Fibroblast of skin of right quadriceps (primary cell): ENCODE results near the gene IL19.

ENCODE experiments used
- DNase-seq: peaks from one replicate; pipeline ENCODE4 v3.0.0-alpha.2; 2013

The IL19 gene

DNA sequence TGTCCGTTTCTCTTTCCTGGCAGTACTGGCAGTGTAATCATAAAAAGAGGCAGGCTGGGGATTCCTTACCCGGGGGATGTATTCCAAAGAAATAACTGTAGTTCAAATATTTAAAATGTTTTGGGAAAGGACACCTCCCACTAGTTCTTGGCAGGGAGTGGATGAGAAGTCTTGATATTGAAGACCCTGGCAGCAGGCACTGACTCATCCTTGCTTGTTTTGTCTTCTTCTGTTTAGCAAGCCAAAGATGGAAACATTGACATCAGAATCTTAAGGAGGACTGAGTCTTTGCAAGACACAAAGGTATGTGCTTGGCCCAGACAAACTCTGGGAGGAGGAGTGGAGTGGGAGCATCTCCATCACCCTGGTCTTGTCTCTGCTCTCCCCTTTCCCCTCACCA, 95.5 kb downstream of the IL19 start:
- DNase-seq = peak; percentile 58

DNA sequence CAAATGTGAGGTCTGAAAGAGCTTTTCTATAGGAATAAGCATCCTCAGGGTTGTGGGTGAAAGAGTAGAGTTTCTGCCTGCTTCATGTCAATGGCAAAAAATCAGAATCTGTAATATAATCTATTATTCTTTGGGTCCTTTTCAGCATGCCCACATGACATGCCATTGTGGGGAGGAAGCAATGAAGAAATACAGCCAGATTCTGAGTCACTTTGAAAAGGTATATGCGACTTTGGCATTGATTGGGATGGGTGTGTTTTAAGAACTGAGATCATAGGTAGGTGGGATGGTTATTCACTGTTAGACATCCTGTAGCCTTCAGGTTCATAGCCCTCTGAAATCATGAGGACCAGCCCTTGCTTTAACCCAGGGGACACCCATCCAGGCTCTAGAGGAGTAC, 96.7 kb downstream of the IL19 start:
- DNase-seq = no peak

DNA sequence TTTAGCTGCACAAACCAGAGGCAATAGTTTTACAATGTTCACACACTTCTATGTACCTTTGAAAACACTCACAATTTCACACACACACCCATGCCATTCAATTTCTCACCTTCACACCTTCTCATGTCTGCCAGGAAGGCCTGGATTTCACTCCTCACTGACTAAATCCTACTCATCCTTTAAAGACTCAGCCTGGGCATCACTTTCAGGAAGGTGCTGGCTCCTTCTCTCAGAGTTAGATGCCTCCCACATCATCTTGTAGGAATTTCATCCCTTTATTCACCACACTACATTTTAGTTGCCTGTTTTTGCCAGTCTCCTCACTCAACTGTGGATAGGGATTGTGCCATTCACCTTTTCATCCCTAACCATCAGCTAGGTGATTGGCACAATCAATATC, 97.1 kb downstream of the IL19 start:
- no peak for DNase-seq

DNA sequence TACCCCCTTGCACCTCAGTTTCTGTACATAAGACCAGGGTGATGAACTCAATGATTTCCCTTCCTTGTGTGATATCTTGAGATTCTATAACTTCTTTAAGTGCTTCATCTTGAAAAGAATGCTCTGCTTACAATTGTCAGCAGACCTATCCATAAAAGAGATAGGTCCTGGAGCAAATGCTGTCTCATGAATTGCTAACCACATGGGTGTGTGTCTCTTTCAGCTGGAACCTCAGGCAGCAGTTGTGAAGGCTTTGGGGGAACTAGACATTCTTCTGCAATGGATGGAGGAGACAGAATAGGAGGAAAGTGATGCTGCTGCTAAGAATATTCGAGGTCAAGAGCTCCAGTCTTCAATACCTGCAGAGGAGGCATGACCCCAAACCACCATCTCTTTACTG, 97.7 kb downstream of the IL19 start:
- no peak for DNase-seq

DNA sequence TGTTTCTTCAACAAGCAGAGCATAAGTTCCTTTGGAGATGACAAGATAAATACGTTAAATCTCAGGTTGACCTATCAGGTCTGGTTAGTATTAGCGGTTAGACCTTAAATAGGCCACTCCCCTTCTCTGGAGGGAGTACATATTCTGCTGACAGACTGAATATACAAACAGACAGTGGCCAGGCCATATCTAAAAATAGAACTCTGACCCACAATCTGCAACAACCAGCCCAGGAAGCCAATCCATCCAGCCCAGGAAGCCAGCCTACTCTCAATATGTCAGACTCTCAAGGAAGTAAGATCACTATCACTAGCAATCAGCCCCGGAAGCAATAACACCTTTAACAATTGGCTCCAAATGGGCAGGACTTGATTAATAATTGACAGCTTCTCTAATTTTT, 101.6 kb downstream of the IL19 start:
- DNase-seq = no peak

DNA sequence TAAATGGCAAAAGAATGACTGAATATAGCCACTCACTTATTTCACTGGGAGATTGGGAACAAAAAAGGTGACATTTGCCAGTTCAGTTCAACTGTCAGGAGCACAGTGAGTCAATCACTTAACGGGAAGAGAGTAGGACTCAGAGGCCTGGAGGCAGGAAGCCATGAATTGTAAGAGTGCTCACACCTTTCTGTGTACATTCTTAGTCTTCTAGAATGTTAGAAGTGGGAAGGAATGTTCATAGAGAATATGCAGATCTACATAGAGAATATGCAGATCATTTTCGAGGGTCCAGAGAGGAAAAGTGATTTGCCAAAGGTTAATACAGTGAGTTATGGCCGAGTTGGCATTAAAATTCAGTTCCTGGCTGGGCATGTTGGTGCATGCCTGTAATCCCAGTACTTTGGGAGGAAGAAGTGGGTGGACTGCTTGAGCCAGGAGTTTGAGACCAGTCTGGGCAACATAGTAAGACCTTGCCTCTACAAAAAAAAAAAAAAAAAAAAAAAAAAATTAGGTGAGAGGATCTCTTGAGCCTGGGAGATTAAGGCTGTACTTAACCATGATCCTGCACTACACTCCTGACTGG, 103.1 kb downstream of the IL19 start:
- DNase-seq = no peak

DNA sequence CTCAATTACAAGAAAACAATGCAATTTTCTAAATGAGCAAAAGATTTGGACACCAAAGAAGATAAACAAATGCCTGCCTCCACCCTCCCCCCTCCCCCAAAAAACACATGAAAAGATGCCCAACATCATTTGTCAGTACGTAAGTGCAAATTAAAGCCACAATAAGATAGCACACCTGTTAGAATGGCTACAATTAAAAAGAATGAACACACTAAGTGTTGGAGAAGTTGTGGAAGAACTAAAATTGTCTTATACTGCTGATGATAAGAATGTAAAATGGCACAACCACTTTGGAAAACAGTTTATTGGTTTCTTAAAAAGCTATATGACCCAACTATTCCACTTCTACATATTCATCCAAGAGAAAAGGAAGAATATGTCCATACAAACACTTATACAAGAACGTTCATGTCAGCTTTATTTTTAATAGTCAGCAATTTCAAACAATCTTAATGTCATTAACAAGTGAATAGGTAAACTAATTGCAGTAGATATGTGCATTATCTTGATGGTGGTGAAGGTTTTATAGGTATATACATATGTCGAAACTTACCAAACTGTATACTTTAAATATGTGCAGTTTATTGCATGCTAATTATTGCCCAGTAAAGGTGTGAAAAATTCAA, 105.3 kb downstream of the IL19 start:
- no peak for DNase-seq

DNA sequence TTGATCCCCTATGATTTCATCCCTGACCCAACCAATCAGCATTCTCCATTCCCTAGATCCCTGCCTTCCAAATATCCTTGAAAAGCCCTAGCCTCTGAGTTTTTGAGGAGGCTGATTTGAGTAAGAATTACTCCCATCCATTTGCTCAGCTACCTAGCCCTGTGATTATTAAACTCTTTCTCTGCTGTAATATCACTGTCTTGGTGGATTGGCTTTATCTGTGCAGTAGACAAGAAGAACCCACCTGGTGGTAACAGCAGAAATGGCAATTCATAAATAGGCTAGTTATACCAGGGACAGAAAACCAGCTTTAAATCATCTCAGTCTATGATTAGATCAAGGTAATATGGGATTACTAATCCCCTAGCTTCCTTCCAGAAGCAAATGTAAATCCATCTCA, 107.9 kb downstream of the IL19 start:
- DNase-seq = no peak

DNA sequence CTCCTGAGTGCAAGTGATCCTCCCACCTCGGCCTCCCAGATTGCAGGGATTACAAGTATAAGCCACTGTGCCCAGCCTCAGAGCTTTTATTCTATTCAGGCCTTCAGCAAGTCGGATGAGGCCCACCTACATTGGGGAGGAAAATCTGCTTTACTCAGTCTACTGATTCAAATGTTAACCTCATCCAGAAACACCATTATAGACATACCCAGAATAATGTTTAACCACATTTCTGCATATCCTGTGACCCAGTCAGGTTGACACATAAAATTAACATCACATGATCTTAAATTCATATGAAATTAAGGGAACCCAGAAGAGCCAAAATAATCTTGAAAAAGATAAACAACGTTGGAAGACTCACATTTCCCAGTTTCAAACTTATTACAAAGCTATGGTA, 109.7 kb downstream of the IL19 start:
- DNase-seq = no peak

DNA sequence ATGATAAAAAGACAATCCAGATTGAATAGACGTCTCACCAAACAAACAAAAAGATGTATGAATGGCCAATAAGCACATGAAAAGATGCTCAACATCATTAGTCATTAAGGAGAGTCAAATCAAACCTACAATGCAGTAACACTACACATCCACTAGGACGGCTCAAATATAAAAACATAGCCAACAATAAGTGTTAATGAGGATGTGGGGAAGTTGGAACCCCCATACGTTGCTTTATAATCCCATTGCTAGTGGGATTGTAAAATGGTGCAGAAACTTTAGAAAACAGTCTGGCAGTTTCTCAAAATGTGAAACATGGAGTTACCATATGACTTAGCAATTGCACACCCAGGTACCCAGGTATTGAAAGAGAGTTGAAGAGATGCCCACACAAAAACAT, 112.0 kb downstream of the IL19 start:
- no peak for DNase-seq

DNA sequence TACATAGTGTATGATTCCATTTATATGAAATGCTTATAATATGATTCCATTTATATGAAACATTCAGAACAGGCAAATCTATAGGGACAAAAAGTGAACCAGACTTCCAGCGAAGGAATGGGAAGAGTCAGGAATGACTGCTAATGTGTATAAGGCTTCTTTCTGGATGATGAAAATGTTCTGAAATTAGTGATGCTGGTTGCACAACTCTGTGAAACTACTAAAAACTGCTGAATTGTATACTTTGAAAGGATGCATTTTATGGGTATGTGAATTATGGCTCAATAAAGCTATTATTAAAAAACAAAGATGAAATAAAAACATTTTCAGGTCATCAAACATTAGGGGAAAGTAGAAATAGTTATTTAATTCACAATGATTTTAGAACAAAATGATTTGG, 112.6 kb downstream of the IL19 start:
- DNase-seq = no peak

DNA sequence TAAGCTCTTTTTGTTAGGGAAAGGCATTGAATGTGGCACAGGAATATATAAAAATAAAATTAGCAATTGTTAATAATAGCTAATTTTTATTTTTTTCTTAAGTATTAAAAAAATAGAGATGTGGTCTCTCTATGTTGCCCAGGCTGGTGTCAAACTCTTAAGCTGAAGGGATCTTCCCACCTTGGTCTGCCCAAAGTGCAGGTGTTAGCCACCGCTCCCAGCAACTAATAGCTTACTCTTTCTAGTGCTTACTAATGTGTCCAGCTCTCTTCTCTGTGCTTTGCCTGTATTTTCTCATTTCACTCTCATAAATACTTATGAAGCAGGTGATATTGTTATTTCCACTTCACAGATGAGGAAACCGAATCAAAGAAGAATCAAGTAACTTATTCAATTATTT, 113.3 kb downstream of the IL19 start:
- DNase-seq = no peak

DNA sequence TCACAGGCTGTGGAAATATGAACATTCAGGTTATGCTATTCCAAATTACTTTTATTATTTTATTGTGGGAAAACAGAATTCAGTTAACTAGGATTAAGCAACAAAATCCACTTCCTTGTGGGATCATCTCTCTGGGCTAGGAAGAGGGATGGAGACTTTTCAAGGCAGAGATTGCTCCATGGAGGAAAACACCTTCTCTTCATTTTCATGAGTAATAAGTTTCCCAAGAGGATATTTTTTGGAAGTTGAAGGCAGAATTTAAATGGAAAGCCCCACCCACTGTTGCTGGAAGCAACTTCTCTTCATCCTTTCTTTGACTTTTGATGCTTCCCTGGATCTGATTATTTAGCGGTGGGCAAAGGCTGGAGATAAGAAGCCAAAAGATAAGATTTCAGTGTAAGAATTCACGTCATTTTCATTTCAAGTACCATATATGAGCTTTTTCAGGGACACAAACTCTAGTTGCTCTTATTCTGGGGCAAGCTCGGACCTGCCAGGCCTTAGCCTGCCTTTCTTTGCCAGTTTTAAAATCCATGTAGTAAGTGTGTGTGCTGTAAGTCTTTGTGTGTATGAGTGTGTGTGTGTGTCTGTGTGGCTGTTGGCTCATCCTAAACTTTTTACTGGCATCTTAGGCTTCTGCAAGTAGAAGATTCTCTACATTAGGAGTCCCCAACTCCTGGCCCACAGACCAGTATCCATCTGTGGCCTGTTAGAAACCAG, 114.9 kb downstream of the IL19 start:
- no peak for DNase-seq

DNA sequence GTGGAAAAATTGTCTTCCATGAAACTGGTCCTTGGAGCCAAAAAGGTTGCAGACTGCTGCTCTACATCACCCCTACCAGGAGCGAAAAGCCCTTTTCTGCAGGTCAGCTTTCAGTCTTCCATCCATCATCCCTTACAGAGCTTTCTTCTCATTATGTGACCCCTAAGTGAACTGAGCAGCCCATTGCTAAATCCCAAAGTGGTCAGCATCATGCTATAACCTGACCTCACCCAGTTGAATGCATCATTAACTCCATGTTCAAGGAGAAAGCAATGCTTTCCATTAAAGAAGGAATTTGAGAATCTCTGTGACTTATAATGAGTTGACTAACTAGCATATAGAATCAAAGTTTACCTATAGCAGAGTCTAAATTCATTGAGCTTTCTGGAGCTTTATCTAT, 116.3 kb downstream of the IL19 start:
- no peak for DNase-seq

DNA sequence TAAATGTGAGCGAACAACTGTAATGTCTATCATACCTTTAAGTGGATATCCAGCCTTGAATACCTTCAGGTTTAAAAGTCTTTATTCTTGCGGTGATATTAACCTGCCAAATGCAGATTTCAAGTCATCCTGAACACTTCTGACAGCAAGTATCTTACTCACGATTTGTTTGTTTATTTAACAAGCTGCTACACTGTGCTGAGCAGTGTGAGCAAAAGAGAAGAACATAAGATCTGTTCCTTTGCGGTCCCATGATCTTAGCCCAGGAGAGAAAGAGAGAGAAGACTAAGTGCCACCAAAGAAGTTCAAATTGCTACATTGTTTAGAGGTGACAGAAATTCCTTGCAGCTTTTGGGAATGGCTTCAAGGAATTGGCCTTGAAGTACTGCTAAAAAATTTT, 117.1 kb downstream of the IL19 start:
- no peak for DNase-seq

DNA sequence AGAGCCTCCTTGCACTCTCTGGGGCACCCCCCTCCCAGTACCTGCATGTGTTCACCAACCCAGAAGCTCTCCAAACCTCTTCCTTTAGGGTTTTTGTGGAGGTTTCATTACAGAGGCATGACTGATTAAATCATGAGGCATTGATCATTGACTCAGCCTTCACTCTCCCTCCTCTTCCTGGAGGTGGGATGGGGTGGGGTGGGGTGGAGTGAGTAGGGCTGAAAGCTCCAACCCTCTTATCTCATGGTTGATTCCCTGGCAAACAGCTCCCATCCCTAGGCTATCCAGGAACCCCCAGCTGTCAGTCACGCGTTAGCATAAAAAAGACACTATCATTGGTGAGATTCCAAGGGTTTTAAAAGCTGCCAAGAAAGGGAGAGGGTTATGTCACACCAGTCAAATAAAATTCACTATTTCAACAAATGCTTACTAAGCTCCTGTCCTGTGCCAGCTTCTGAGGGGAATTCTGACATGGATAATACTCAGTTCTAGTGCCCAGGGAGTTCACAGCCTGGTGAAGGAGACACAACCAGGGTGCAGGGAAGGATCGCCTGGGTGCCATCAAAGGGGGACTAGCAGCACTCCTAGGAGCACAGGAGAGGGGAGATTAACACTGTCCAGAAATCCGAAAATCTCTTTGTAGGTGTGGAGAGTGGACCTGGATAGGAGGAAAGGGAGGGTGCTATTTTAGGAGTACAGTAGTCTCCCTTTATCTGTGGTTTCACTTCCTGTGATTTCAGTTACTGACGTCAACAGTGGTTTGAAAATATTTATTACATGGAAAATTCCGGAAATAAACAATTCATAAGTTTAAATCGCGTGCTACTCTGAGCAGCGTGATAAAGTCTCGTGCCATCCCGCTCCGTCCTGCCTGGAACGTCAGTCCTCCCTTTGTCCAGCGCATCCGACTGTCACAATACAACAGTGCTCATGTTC, 119.8 kb downstream of the IL19 start:
- DNase-seq = peak; percentile 61

DNA sequence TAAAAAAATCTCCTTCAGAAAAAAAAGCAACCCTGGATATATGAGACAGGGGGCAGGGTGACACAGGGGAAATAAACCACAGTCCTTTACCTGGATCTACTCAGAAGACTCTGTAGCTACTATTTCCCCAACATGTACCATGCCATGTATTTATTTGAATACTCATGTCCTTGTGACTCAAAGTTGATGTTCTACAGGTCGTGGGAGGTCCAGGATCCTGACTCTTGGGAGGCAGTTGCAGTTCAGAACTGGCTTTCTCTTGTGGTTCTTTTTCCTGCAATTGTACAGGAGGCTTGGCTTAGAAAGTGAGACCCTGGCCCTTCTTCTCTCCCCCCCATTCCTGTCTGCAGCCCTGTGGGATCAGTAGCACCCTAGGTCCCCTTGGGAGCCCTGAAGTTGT, 120.8 kb downstream of the IL19 start:
- DNase-seq = no peak
